Cerebellar cortex (tissue), 1 donor: Measurements from ENCODE around the gene LRP5.
"Not testable (repeated sequence)": the region's sequence is repeated elsewhere in the genome, so short reads cannot be mapped to it uniquely, and the experiment has no call there.

Experiments
- DNase-seq: peaks from one replicate; pipeline ENCODE4 v3.0.0-alpha.2; 2015; ENCODE audit warnings: low spot score

The LRP5 gene

GRCh38 chr11:68423481-68423880, 111.1 kb downstream of the LRP5 start:
- DNase-seq, result no peak

GRCh38 chr11:68424101-68424632, 111.8 kb downstream of the LRP5 start:
- no peak for DNase-seq

- DNase-seq, result no peak
These were observed 112.8 kb downstream of the LRP5 start for GRCh38 chr11:68424981-68425865.

GRCh38 chr11:68425866-68426380, 113.5 kb downstream of the LRP5 start:
- DNase-seq, result no peak

GRCh38 chr11:68429661-68430060, 117.3 kb downstream of the LRP5 start:
- no peak for DNase-seq

- DNase-seq, result no peak
These were observed 118.0 kb downstream of the LRP5 start for GRCh38 chr11:68430384-68430783.

- DNase-seq, result no peak
These were observed 118.4 kb downstream of the LRP5 start for GRCh38 chr11:68430801-68431200.

- DNase-seq, result no peak
These were observed 119.7 kb downstream of the LRP5 start for GRCh38 chr11:68431984-68432645.

GRCh38 chr11:68432874-68433273, 120.5 kb downstream of the LRP5 start:
- DNase-seq, result no peak

GRCh38 chr11:68433541-68433940, 121.2 kb downstream of the LRP5 start:
- DNase-seq, result no peak

GRCh38 chr11:68434159-68434558, 121.8 kb downstream of the LRP5 start:
- not testable (repeated sequence) for DNase-seq

GRCh38 chr11:68436162-68436888, 123.9 kb downstream of the LRP5 start:
- no peak for DNase-seq

GRCh38 chr11:68436985-68437926, 124.9 kb downstream of the LRP5 start:
- DNase-seq, result no peak

- DNase-seq, result no peak
These were observed 125.7 kb downstream of the LRP5 start for GRCh38 chr11:68437927-68438657.

GRCh38 chr11:68438658-68439259, 126.4 kb downstream of the LRP5 start:
- no peak for DNase-seq

- no peak for DNase-seq
These were observed 127.1 kb downstream of the LRP5 start for GRCh38 chr11:68439355-68440065.

GRCh38 chr11:68440224-68440623, 127.8 kb downstream of the LRP5 start:
- DNase-seq, result no peak

- no peak for DNase-seq
These were observed 129.3 kb downstream of the LRP5 start for GRCh38 chr11:68441466-68442230.
